GM23338 (cell line): ENCODE data around the gene ACYP2. TPM values are rescaled to one million over a fixed set of nuclear protein-coding genes. Genes with fewer than 3 reads are reported as not detected.

Experiments used
- ATAC-seq: fragments of 200-7000 bp; cut with Tn5 transposase; 3 replicates; pipeline ENCODE4 v1.9.1; 2020
- DNase-seq: peaks from one replicate; pipeline ENCODE4 v3.0.0-alpha.2; 2015; ENCODE audit warnings: low spot score
- H2AFZ ChIP-seq: fragments of 200-600 bp; sonication (generic); 2 replicates; pipeline ENCODE4 v1.8.0; 2016; ENCODE audit warnings: antibody characterized with exemption, mild to moderate bottlenecking, moderate library complexity
- H3F3A ChIP-seq: fragments of 200-600 bp; sonication (generic); replicated peaks from 2 replicates; pipeline ENCODE4 v1.8.0; 2017; ENCODE audit warnings: antibody characterized with exemption, mixed run types, low read depth
- H3K27ac ChIP-seq: fragments of 200-600 bp; sonication (generic); 2 replicates; pipeline ENCODE4 v1.6.1; 2016; ENCODE audit warnings: low read depth
- H3K27me3 ChIP-seq: fragments of 200-600 bp; sonication (generic); 2 replicates; pipeline ENCODE4 v1.8.0; 2016; ENCODE audit warnings: mild to moderate bottlenecking, mixed run types, moderate library complexity; ENCODE audit not compliant: insufficient read depth
- H3K36me3 ChIP-seq: fragments of 200-600 bp; sonication (generic); 2 replicates; pipeline ENCODE4 v1.8.0; 2016; ENCODE audit warnings: mild to moderate bottlenecking; ENCODE audit not compliant: insufficient read depth
- H3K4me1 ChIP-seq: fragments of 200-600 bp; sonication (generic); 2 replicates; pipeline ENCODE4 v1.8.0; 2016; ENCODE audit warnings: mild to moderate bottlenecking, moderate library complexity; ENCODE audit not compliant: insufficient read depth
- H3K4me2 ChIP-seq: fragments of 200-600 bp; sonication (generic); 2 replicates; pipeline ENCODE4 v1.7.1; 2017; ENCODE audit warnings: mixed run types
- H3K4me3 ChIP-seq: fragments of 200-600 bp; sonication (generic); 2 replicates; pipeline ENCODE4 v1.6.1; 2016; ENCODE audit warnings: mixed run types
- H3K79me2 ChIP-seq: fragments of 200-600 bp; sonication (generic); replicated peaks from 2 replicates; pipeline ENCODE4 v1.8.0; 2017; ENCODE audit warnings: mild to moderate bottlenecking; ENCODE audit not compliant: insufficient read depth
- H3K9me2 ChIP-seq: fragments of 200-600 bp; sonication (generic); 2 replicates; pipeline ENCODE4 v1.8.0; 2017; ENCODE audit not compliant: insufficient read depth
- H4K20me1 ChIP-seq: fragments of 200-600 bp; sonication (generic); replicated peaks from 2 replicates; pipeline ENCODE4 v1.8.0; 2017; ENCODE audit warnings: mild to moderate bottlenecking; ENCODE audit not compliant: insufficient read depth
- H3K27ac Mint-ChIP-seq: 2 replicates; pipeline ENCODE4 v1.8.0; 2020; ENCODE audit warnings: inconsistent platforms, mild to moderate bottlenecking, moderate library complexity, mixed read lengths
- H3K27me3 Mint-ChIP-seq: 3 replicates; pipeline ENCODE4 v1.8.0; 2022; ENCODE audit warnings: low read depth, mild to moderate bottlenecking, moderate library complexity, mixed read lengths, inconsistent platforms; ENCODE audit not compliant: insufficient read depth, poor library complexity
- H3K36me3 Mint-ChIP-seq: 3 replicates; pipeline ENCODE4 v1.8.0; 2021; ENCODE audit warnings: low read depth, mild to moderate bottlenecking, inconsistent platforms, moderate library complexity, mixed read lengths
- H3K4me1 Mint-ChIP-seq: 3 replicates; pipeline ENCODE4 v1.8.0; 2020; ENCODE audit warnings: mild to moderate bottlenecking, inconsistent platforms, mixed read lengths
- H3K4me3 Mint-ChIP-seq: 3 replicates; pipeline ENCODE4 v1.8.0; 2021; ENCODE audit warnings: moderate library complexity, mild to moderate bottlenecking, inconsistent platforms, mixed read lengths
- H3K9me3 Mint-ChIP-seq: 3 replicates; pipeline ENCODE4 v1.8.0; 2020; ENCODE audit warnings: moderate library complexity, mild to moderate bottlenecking, inconsistent platforms, mixed read lengths
- CREB1 ChIP-seq: fragments of 250-450 bp; sonication (Bioruptor Pico); IDR thresholded peaks from 2 replicates; pipeline ENCODE4 v1.5.0; 2020; ENCODE audit warnings: low read depth, mild to moderate bottlenecking, moderate library complexity
- EZH2 ChIP-seq: fragments of 200-600 bp; sonication (generic); IDR thresholded peaks from one replicate; pipeline ENCODE4 v1.8.0; 2017; ENCODE audit warnings: antibody characterized with exemption, mild to moderate bottlenecking, low read depth; ENCODE audit not compliant: unreplicated experiment
- JUNB ChIP-seq: IDR thresholded peaks from one replicate; pipeline ENCODE4 v1.6.1; 2016; ENCODE audit warnings: antibody characterized with exemption; ENCODE audit not compliant: unreplicated experiment
- NANOG ChIP-seq: IDR thresholded peaks from 2 replicates; pipeline ENCODE4 v1.6.1; 2016; ENCODE audit warnings: antibody characterized with exemption, borderline replicate concordance
- POLR2AphosphoS5 ChIP-seq: IDR thresholded peaks from 2 replicates; pipeline ENCODE4 v1.6.1; 2016; ENCODE audit warnings: antibody characterized with exemption, low read depth
- STAT1 ChIP-seq: IDR thresholded peaks from one replicate; pipeline ENCODE4 v1.6.1; 2016; ENCODE audit warnings: antibody characterized with exemption; ENCODE audit not compliant: unreplicated experiment
- ZNF114 ChIP-seq: fragments of 250-450 bp; sonication (Bioruptor Pico); IDR thresholded peaks from 2 replicates; pipeline ENCODE4 v1.5.0; 2020; ENCODE audit warnings: mild to moderate bottlenecking, moderate library complexity
- ZNF331 ChIP-seq: fragments of 250-450 bp; sonication (Bioruptor Pico); IDR thresholded peaks from 2 replicates; pipeline ENCODE4 v1.5.0; 2020; ENCODE audit warnings: low read depth, mild to moderate bottlenecking, moderate library complexity
- polyA plus RNA-seq: library from polyadenylated mRNA; unstranded; fragments of >200 nt; fragmentation: Nextera tagmentation; extraction: Ambion mirVana; gene quantifications from 2 replicates; pipeline ENCODE4 v1.2.1, GENCODE V29; 2016
- total RNA-seq: library from RNA; depleted of rRNA; stranded (reverse); fragments of >200 nt; shearing (Covaris generic); gene quantifications from 2 replicates; pipeline ENCODE4 v1.2.3, GENCODE V29; 2014
- TF ChIP-seq, protein P1 (sequence below): IDR thresholded peaks from one replicate; pipeline ENCODE4 v1.6.1; 2018; ENCODE audit warnings: antibody characterized with exemption; ENCODE audit not compliant: unreplicated experiment
- TF ChIP-seq, protein P2 (sequence below): fragments of 250-450 bp; sonication (Bioruptor Pico); IDR thresholded peaks from 2 replicates; pipeline ENCODE4 v1.5.0; 2020; ENCODE audit warnings: mild to moderate bottlenecking, moderate library complexity
- TF ChIP-seq, protein P3 (sequence below): IDR thresholded peaks from 2 replicates; pipeline ENCODE4 v1.6.1; 2016; ENCODE audit warnings: antibody characterized with exemption

The ACYP2 gene
- total and polyA plus RNA-seq, 2 experiments from 2014 or later, result 2.3 to 15.5 TPM

DNA sequence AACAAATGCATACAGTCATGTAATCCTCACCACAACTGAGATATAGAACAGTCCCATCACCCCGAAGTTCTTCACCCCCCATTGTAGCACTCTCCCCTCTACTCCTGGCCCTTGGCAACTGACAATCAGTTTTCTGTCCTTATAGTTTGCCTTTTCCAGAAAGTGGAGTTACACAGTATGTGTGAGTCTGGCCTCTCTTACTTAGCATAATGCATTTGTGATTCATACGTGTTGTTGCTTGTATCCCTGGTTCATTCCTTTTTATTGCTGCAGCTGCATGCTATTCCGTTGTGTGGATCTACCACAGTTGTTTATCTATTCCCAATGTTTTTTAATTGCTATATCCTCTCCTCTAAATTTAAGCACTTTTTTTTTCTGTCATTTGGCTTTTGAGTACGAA is 17.6 kb downstream of the ACYP2 start (continued):
- TF ChIP-seq, protein P1, sequence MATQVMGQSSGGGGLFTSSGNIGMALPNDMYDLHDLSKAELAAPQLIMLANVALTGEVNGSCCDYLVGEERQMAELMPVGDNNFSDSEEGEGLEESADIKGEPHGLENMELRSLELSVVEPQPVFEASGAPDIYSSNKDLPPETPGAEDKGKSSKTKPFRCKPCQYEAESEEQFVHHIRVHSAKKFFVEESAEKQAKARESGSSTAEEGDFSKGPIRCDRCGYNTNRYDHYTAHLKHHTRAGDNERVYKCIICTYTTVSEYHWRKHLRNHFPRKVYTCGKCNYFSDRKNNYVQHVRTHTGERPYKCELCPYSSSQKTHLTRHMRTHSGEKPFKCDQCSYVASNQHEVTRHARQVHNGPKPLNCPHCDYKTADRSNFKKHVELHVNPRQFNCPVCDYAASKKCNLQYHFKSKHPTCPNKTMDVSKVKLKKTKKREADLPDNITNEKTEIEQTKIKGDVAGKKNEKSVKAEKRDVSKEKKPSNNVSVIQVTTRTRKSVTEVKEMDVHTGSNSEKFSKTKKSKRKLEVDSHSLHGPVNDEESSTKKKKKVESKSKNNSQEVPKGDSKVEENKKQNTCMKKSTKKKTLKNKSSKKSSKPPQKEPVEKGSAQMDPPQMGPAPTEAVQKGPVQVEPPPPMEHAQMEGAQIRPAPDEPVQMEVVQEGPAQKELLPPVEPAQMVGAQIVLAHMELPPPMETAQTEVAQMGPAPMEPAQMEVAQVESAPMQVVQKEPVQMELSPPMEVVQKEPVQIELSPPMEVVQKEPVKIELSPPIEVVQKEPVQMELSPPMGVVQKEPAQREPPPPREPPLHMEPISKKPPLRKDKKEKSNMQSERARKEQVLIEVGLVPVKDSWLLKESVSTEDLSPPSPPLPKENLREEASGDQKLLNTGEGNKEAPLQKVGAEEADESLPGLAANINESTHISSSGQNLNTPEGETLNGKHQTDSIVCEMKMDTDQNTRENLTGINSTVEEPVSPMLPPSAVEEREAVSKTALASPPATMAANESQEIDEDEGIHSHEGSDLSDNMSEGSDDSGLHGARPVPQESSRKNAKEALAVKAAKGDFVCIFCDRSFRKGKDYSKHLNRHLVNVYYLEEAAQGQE, result no peak
- no peak for TF ChIP-seq NANOG
- no peak for TF ChIP-seq ZNF114 (CRISPR knock-in tag)
- TF ChIP-seq STAT1, result no peak
- no peak for TF ChIP-seq JUNB
- no peak for TF ChIP-seq ZNF331 (CRISPR knock-in tag)
- no peak for TF ChIP-seq POLR2AphosphoS5

DNA sequence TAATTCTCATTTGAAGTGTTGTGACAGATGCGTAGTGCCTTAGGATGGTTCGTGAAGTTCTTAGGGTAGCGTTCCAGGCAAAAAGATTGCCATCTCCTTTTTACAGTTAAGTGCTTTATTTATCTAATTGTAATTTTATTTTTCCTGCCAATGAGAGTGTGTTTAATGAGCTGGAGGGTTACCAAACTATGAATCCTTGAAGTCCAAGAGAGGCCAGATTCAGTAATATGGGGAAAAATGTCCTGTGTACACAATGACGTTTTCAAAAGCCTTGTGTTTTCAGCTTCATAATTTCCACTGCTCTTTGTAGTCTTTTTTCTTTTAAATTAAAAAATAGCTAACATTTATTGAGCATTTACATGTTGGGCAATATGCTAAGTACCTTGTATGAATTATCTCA is 23.8 kb downstream of the ACYP2 start:
- H4K20me1 ChIP-seq, result no peaks in the 10 kb centered on the region
- DNase-seq (no peak), ATAC-seq (no peak)
- Mint-ChIP-seq H3K36me3 (no peaks in the 10 kb centered on the region), H3K9me3 (no peaks in the 10 kb centered on the region), H3K27me3 (no peaks in the 10 kb centered on the region), H3K4me1 (no peaks in the 10 kb centered on the region), H3K27ac (no peak overlapping the region), H3K4me3 (no peak overlapping the region)
- no peaks in the 10 kb centered on the region for H3K79me2 ChIP-seq
- H3K36me3 ChIP-seq, result no peaks in the 10 kb centered on the region
- no peak overlapping the region for H3K4me2 ChIP-seq
- H2AFZ ChIP-seq, result no peak overlapping the region
- H3K4me3 ChIP-seq, result no peak overlapping the region
- no peaks in the 10 kb centered on the region for H3K4me1 ChIP-seq
- H3K9me2 ChIP-seq, result no peaks in the 10 kb centered on the region
- H3K27ac ChIP-seq, result no peak overlapping the region
- H3K27me3 ChIP-seq, result no peaks in the 10 kb centered on the region
- H3F3A ChIP-seq, result no peaks in the 10 kb centered on the region
- TF ChIP-seq POLR2AphosphoS5 (no peak), NANOG (no peak), CREB1 (CRISPR knock-in tag) (no peak), ZNF331 (CRISPR knock-in tag) (no peak), EZH2 (no peak)
- TF ChIP-seq, protein P2, sequence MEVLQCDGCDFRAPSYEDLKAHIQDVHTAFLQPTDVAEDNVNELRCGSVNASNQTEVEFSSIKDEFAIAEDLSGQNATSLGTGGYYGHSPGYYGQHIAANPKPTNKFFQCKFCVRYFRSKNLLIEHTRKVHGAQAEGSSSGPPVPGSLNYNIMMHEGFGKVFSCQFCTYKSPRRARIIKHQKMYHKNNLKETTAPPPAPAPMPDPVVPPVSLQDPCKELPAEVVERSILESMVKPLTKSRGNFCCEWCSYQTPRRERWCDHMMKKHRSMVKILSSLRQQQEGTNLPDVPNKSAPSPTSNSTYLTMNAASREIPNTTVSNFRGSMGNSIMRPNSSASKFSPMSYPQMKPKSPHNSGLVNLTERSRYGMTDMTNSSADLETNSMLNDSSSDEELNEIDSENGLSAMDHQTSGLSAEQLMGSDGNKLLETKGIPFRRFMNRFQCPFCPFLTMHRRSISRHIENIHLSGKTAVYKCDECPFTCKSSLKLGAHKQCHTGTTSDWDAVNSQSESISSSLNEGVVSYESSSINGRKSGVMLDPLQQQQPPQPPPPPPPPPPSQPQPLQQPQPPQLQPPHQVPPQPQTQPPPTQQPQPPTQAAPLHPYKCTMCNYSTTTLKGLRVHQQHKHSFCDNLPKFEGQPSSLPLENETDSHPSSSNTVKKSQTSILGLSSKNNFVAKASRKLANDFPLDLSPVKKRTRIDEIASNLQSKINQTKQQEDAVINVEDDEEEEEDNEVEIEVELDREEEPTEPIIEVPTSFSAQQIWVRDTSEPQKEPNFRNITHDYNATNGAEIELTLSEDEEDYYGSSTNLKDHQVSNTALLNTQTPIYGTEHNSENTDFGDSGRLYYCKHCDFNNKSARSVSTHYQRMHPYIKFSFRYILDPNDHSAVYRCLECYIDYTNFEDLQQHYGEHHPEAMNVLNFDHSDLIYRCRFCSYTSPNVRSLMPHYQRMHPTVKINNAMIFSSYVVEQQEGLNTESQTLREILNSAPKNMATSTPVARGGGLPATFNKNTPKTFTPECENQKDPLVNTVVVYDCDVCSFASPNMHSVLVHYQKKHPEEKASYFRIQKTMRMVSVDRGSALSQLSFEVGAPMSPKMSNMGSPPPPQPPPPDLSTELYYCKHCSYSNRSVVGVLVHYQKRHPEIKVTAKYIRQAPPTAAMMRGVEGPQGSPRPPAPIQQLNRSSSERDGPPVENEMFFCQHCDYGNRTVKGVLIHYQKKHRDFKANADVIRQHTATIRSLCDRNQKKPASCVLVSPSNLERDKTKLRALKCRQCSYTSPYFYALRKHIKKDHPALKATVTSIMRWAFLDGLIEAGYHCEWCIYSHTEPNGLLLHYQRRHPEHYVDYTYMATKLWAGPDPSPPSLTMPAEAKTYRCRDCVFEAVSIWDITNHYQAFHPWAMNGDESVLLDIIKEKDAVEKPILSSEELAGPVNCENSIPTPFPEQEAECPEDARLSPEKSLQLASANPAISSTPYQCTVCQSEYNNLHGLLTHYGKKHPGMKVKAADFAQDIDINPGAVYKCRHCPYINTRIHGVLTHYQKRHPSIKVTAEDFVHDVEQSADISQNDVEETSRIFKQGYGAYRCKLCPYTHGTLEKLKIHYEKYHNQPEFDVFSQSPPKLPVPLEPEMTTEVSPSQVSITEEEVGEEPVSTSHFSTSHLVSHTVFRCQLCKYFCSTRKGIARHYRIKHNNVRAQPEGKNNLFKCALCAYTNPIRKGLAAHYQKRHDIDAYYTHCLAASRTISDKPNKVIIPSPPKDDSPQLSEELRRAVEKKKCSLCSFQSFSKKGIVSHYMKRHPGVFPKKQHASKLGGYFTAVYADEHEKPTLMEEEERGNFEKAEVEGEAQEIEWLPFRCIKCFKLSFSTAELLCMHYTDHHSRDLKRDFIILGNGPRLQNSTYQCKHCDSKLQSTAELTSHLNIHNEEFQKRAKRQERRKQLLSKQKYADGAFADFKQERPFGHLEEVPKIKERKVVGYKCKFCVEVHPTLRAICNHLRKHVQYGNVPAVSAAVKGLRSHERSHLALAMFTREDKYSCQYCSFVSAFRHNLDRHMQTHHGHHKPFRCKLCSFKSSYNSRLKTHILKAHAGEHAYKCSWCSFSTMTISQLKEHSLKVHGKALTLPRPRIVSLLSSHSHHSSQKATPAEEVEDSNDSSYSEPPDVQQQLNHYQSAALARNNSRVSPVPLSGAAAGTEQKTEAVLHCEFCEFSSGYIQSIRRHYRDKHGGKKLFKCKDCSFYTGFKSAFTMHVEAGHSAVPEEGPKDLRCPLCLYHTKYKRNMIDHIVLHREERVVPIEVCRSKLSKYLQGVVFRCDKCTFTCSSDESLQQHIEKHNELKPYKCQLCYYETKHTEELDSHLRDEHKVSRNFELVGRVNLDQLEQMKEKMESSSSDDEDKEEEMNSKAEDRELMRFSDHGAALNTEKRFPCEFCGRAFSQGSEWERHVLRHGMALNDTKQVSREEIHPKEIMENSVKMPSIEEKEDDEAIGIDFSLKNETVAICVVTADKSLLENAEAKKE (CRISPR knock-in tag), result no peak
- TF ChIP-seq, protein P3, sequence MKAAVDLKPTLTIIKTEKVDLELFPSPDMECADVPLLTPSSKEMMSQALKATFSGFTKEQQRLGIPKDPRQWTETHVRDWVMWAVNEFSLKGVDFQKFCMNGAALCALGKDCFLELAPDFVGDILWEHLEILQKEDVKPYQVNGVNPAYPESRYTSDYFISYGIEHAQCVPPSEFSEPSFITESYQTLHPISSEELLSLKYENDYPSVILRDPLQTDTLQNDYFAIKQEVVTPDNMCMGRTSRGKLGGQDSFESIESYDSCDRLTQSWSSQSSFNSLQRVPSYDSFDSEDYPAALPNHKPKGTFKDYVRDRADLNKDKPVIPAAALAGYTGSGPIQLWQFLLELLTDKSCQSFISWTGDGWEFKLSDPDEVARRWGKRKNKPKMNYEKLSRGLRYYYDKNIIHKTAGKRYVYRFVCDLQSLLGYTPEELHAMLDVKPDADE, result no peak
- TF ChIP-seq, protein P1, result no peak
